NCI-H2029 treated with DMSO at 0.1 percent for 48 hours (cell line): ENCODE measurements around the gene CCT6B.
A peak's percentile ranks its signal among the peaks of the same experiment; 100 is the strongest.
"Not testable (repeated sequence)": the region's sequence is repeated elsewhere in the genome, so short reads cannot be mapped to it uniquely, and the experiment has no call there.

ENCODE experiments used
- DNase-seq: peaks from one replicate; lab custom pipeline; 2025; lab: John Stamatoyannopoulos, UW

CCT6B gene

GRCh38 chr17:34961093-34961911, at the start of gene CCT6B, which contains the start of gene ZNF830:
CCT6B (minus strand) TSS chr17:34961460; CDS start chr17:34961393, 67 bp downstream.
ZNF830 (plus strand) TSS chr17:34961540; CDS start chr17:34961567, 27 bp downstream.
- peak; percentile 74 for DNase-seq

- no peak for DNase-seq
These were observed 48.8 kb upstream of the CCT6B start for GRCh38 chr17:35010093-35010492.

GRCh38 chr17:35006961-35007360, 45.7 kb upstream of the CCT6B start:
- DNase-seq: no peak

DNA sequence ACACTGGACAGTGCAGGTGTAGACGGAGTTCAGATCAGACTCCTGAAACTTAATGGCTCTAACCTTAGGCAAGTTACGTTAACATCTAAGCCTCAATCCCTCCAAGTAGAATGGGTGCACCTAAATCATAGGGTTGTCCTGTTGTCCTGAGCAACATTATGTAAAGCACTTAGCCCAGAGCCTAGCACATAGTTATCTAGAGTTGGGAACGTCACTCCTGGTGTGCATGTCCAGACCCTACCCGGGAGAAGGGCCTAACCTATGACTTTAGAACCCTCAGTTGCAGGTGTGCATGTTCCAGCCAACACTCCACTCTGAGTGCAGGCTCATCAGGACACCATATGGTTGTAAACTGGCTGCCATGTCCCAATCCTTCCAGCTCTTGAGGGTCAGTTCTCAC, 45.1 kb upstream of the CCT6B start:
- DNase-seq: no peak

DNA sequence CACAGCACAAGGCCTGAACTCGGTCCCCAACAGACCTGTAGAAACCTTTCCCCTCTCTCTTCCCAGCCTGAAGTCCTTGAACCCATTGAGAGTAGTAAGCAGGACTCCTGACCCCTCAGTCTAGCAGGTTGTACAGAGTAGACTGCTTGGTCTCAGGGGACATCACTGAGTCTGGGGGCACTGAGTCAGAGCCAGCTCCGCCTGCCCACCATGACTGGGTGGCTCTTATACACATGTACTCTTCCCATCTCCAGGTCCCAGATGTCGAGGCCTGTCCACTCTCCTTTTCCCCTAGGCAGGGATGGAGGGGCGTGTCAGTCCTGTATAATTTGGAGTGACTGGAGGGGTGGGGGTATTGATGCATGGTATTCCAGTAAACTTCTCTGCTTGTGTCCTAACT, 42.5 kb upstream of the CCT6B start:
- no peak for DNase-seq

DNA sequence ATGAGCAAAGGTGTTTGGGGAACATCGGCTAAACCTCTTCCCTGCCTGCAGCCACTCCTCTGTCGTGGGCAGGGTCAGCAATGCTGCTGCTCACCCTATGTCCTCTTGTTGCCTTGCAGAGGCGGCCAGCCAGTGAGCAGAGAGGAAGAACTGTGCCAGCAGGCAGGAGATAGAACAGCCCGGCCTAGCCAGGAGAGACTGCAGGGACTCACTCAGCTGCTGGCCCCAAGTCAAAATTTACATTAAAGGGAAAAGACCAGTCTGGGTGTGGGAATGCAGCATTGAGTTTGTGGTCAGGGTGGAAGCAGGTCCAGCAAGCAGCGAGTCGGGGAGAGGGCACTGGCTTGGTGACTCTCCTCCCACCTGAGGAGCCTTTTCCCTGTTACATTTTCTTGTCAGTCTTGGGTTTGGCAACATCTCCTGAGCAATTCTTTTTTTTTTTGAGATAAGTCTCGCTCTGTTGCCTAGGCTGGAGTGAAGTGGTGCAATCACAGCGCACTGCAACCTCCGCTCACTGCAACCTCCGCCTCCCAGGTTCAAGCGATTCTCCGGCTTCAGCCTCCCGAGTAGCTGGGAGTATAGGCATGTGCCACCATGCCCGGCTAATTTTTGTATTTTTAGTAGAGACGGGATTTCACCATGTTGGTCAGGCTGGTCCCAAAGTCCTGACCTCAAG, 41.8 kb upstream of the CCT6B start:
- no peak for DNase-seq

DNA sequence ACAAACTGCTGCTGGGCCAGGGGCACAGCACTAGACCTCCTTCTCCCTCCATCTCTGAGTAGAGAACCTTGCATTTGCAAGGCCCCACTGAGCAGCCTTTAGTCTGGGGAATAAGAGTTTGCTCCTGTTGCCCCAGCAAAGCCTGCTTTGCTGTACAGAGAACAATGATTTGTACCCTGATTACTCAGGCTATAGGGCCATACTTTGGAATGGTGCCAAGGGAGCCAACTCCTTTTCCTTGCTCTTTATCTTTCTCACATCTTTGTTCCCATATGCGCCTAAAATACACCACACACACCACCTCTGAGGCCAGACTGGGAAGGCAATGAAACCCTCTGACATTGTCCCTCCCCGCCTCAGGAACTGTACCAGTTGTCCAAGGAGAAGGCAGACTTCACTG, 40.3 kb upstream of the CCT6B start:
- no peak for DNase-seq

- not testable (repeated sequence) for DNase-seq
These were observed 39.7 kb upstream of the CCT6B start for GRCh38 chr17:35000965-35001364.

GRCh38 chr17:34999456-34999855, 38.2 kb upstream of the CCT6B start:
- no peak for DNase-seq

- no peak for DNase-seq
These were observed 36.9 kb upstream of the CCT6B start for GRCh38 chr17:34998205-34998604.

DNA sequence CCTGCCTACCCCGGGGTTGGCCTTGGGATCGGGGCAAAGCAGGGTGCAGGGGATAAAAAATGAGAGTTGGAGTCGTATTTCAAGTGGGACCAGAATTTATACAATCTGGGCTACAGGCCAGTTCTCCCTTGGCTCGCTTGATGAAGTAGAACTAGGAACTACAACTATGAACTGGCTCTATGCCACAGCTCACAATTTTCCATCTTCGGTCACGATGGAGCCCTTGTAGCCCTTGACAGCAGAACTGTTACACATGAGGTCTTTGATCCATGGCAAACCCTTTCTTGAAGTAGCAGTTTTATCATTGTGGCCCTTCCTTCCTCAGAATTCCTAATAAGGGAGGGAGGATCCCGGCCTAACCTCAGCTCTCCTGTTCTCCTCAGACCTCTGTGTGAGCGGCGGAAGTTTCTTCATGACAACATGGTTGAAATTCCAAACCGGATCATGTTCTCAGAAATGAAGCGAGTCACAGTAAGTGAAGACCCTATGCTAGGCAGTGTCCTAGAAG, 36.1 kb upstream of the CCT6B start:
- peak; percentile 25 for DNase-seq

GRCh38 chr17:34996422-34997285, 35.4 kb upstream of the CCT6B start:
- DNase-seq: no peak

DNA sequence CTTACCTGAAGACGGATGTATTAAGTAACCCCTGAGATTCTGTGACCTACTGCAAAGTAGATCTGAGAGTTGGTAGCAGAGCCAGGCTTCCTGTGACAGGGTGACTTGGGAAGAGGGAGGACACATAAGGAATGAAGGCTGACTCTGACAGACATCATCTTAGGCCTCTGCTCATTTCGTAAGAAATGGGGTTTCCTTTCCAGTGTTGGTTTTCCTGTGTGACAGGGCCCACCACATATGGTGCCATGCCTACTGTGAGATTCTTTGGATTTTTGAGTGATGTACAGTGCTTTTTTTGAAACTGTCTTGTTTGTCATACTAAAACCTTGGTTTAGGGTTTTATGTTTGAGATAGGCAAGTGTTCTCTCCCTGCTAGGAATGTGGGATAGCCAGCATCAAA, 31.8 kb upstream of the CCT6B start:
- DNase-seq: no peak

GRCh38 chr17:34991606-34992005, 30.3 kb upstream of the CCT6B start:
- no peak for DNase-seq

DNA sequence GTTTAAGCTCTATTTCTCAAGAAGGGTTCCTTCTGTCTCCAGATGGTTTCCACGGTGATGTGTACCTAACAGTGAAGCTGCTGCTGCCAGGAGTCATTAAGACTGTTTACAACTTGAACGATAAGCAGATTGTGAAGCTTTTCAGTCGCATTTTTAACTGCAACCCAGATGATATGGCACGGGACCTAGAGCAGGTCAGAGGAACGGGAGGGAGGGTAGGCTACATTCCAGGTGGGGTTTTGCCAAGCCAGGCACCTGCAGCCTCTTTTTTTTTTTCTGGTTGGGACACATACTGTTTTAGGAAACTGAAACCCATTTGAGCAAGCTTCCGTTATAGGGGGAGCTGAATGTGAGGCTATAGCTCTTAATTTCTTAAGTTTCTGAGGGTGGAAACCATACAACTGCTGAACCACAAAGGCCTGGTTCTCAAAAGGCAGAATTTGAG, 29.7 kb upstream of the CCT6B start:
- peak; percentile 39 for DNase-seq

DNA sequence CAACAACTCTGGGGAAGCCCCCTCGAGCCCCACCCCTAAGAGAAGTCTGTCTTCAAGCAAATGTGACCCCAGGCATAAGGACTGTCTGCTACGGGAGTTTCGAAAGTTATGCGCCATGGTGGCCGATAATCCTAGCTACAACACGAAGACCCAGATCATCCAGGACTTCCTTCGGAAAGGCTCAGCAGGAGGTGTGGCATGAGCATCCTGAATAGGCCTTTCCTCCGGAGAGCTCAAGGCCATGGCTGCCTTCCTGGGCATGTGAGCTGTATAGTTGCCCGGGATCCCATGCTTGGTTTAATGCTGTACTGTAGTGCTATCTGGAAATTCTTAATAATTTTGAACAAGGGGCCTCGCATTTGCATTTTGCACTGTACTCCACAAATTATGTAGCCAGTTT, 28.2 kb upstream of the CCT6B start:
- no peak for DNase-seq

GRCh38 chr17:34988644-34989043, 27.4 kb upstream of the CCT6B start:
- DNase-seq: no peak

DNA sequence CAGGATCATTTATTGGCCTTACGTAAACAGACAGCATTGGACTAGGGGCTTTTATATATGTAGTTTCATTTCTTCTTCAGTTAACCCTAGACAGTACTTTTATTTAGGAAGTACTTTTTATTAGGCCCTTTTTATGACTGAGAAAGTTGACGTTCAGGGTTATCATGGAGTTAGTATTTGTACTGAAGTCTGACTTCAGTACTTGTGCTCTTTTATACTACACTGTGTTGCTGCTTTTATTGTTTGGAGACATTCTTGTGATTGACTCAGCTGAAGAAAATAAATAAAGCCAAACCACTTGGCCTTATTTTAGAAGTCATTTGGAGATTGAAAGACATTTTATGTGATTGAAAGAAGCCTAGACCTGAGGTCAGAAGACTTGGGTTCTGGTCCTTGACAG, 26.0 kb upstream of the CCT6B start:
- no peak for DNase-seq

GRCh38 chr17:34981538-34982241, 20.4 kb upstream of the CCT6B start:
- DNase-seq: no peak

DNA sequence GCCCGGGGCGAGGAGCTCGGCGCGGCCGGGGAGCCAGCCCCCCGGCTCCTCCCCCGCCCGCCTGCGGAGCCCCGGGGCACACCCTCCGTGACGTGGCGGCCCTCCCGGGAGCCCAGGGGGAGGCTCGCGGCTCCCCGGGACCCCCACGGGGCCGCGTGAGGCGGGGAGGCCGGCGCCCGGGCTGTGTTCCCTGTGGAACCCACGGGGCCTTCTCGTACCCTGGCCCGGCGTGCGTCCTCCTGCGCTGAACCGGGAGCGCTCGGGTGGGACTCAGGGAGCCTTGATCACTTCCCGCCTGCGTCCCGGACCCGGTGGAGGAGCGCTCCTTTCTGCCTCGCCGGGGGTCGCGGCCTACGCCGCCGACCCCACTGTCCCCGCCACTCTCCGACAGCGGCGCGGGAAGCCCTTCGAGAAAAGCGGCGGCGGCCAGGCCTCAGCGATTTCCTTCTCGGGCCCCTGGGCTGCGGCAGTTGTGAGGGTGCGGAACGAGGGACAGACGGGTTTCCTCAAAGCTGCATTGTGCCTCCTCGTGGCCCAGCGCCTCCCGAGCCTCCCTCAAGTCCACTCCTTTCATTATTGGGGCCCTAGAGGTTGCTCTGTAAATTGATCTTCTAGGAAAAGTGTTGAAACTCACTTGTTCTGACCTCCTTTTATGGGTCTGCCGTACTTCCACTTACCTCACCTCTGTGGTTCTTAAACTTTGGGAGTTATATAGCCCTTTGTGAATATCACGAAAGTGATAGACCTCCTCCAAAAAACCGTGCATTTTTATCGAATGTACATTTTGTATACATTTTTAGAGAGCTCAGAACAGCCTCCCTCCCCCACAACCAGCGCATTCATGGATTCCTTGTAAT, 19.6 kb upstream of the CCT6B start:
- no peak for DNase-seq

DNA sequence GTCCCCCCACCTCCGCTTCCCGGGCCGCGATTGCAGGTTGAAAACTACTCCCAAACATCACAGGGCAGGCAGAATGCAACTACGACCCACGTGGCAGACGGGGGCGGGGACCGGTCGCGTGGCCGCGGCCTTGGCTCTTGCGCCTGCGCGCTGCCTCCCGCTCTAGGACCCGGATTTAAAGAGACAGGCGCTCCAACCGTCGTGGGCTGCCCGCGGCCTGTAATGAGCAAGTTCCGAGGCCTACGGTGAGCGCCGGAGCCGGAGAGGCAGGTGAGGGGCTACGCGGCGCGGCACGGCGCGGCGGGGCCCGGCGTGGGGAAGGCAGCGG, 19.1 kb upstream of the CCT6B start, which contains the start of gene LIG3:
Gene LIG3 (plus strand): TSS at position 160 of the 328 bp plus-strand sequence. CDS start 2,494 bp downstream, outside the sequence.
- peak; percentile 43 for DNase-seq
